Suppressor macrophage treated with lipopolysaccharide for 1 hour (primary cell): ENCODE results near the gene AGL.
"Not testable (repeated sequence)": the region's sequence is repeated elsewhere in the genome, so short reads cannot be mapped to it uniquely, and the experiment has no call there.

Source experiments
- DNase-seq, 3 donors: peaks; one replicate each; pipeline ENCODE4 v3.0.0-alpha.2; 2020 to 2022

AGL gene

GRCh38 chr1:99852648-99853047 lies 2.5 kb downstream of the AGL start:
- DNase-seq = no peak

GRCh38 chr1:99855914-99856450 lies 5.8 kb downstream of the AGL start:
- peak in 1 of 3 donors; percentile 18 for DNase-seq

- not testable (repeated sequence) for DNase-seq
These were observed 6.9 kb downstream of the AGL start for GRCh38 chr1:99857041-99857440.

DNA sequence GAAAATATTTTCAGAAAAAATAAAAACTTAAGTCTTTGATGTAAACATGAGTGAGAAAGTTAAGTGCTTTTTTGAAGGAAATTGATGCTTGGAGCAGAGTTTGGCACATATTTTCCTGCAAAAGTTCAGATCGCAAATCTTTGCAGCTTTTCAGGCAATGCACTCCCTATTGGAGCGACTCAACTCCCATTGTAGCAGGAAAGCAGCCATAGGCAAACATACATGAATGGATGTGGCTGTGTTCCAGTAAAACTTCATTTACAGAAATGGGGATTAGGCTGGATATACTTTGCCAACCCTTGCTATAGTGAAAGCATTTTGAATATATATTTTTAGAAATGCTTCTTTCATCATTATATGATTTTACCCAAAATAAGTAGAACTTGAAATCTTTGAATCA lies 8.1 kb downstream of the AGL start:
- no peak for DNase-seq

GRCh38 chr1:99858881-99859280 lies 8.7 kb downstream of the AGL start:
- no peak for DNase-seq

DNA sequence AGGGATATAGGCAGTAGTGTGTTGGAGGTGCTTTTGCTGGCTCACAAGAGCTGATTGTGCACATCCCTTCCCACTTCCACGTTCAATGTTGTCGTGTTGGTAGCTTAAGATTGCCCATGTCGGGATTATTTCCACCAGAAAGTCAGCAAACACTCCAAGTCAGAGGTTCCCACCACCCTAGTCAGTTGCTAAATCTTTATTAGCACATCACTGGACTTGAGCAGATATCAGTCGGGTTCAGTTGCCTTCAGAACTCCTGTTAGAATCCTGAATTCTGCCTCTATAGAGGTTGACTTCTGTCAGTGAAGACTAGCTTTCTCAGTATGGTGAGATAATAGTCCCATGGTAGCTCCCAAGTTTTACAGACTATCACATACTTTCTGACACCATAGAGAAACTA lies 10.5 kb downstream of the AGL start:
- no peak for DNase-seq

DNA sequence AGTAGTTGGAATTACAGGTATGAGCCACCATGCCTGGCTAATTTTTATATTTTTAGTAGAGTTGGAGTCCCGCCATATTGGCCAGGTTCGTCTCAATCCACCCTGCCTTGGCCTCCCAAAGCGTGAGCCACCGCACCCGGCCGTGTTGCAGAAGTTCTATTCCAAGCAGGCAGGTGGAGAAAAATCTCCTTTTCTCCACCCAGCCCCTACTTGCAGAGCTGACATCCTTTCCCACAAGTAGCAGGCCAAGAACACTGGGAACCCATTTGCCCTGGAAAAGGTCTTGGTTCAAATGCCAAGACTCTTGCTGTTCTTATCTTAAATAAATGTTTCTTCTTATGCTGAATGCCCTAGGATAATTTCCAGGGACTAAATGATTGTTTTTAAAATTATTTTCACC lies 17.5 kb downstream of the AGL start:
- no peak for DNase-seq

GRCh38 chr1:99869304-99869703 lies 19.1 kb downstream of the AGL start:
- peak in 1 of 3 donors; percentile 7 for DNase-seq

DNA sequence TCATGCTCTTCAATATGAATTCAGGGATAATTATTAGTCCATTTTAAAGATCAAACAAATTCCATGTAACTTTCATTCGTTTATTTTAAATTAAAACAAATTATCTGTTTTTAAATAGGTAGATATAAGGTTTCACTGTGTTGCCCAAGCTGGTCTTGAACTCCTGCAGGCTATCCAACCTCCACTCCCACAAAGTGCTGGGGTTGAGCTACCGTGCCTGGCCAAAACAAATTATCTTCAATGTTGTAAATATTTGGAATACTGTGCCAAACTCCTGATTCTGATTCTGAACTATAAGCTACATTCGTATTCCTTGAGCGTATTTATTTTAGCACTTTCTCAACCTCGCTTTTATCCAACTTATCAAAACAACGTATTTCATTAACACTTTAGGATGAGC lies 19.6 kb downstream of the AGL start:
- DNase-seq = no peak

GRCh38 chr1:99872063-99872462 lies 21.9 kb downstream of the AGL start:
- DNase-seq = no peak

- DNase-seq = no peak
These were observed 27.4 kb downstream of the AGL start for GRCh38 chr1:99877568-99877967.

GRCh38 chr1:99886179-99886578 lies 36.0 kb downstream of the AGL start:
- DNase-seq = no peak

GRCh38 chr1:99886841-99887240 lies 36.7 kb downstream of the AGL start:
- DNase-seq = no peak

GRCh38 chr1:99887890-99888289 lies 37.7 kb downstream of the AGL start:
- DNase-seq = no peak

DNA sequence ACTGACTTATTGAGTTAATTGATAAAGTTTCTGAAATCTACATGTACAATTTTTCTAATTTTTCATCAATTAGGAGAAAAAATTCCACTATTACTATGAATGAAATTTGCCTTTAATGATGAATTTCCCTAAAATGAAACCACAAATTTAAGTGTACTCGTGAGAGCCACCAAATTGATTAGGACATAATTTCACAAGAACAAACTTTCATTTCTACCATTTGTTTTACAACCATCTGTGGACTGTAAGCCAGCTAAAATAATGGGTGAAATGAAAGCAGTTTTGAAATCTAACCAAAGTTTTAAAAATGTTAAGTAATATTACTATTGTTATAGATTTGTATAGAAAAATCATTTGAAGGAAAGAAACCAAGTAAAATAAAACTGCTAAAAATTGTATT lies 41.8 kb downstream of the AGL start:
- DNase-seq = no peak

- DNase-seq = not testable (repeated sequence)
These were observed 53.1 kb downstream of the AGL start for GRCh38 chr1:99903278-99903677.

- DNase-seq = no peak
These were observed 56.4 kb downstream of the AGL start for GRCh38 chr1:99906535-99906934.

- no peak for DNase-seq
These were observed 67.1 kb downstream of the AGL start for GRCh38 chr1:99917214-99917613.

GRCh38 chr1:99919220-99919619 lies 69.1 kb downstream of the AGL start:
- peak; percentile 72 to 80 (median 78) for DNase-seq

DNA sequence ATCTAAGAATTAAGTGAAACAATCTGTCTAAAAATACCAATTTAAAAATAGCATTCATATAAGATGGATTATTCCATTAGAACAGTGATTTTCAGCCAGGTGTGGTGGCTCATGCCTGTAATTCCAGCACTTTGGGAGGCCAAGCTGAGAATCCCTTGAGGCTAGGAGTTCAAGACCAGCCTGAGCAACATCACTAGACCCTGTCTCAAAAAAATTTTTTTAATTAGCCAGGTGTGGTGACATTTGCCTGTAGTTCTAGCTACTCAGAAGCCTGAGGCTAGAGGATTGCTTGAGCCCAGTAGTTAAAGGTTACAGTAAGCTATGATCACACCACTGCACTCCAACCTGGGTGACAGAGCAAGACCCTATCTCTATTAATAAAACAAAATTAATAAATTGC lies 84.6 kb downstream of the AGL start:
- no peak for DNase-seq

GRCh38 chr1:99935534-99935933 lies 85.4 kb downstream of the AGL start:
- no peak for DNase-seq

GRCh38 chr1:99936071-99936470 lies 85.9 kb downstream of the AGL start:
- DNase-seq = no peak

GRCh38 chr1:99942723-99943122 lies 92.6 kb downstream of the AGL start:
- DNase-seq = no peak

GRCh38 chr1:99943223-99943794 lies 93.1 kb downstream of the AGL start:
- no peak for DNase-seq

DNA sequence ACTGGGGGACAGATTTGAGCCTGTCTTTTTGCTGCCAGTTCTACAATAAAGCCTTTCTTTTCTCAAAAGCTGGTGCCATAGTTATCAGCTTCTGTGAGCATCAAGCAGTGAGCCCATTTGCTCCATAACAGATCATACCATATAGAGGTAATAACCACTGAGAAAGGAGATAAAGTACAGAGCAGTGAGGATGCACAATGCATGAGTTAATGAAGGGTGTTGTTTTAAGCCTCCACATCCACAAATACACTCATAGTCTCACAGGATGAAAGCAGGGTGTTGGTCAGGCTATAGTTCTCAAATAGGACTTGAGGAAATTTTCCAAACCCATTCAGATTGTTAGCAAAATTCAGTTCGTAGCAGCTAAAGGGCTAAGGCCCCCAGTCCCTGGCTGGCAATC lies 94.0 kb downstream of the AGL start:
- no peak for DNase-seq
